ENCODE measurements around the gene EPN3. TPM values are rescaled to one million over a fixed set of nuclear protein-coding genes. Genes with fewer than 3 reads are reported as not detected.

The EPN3 gene
- total RNA-seq, 1 donor from 2014 or later, result not detected

DNA sequence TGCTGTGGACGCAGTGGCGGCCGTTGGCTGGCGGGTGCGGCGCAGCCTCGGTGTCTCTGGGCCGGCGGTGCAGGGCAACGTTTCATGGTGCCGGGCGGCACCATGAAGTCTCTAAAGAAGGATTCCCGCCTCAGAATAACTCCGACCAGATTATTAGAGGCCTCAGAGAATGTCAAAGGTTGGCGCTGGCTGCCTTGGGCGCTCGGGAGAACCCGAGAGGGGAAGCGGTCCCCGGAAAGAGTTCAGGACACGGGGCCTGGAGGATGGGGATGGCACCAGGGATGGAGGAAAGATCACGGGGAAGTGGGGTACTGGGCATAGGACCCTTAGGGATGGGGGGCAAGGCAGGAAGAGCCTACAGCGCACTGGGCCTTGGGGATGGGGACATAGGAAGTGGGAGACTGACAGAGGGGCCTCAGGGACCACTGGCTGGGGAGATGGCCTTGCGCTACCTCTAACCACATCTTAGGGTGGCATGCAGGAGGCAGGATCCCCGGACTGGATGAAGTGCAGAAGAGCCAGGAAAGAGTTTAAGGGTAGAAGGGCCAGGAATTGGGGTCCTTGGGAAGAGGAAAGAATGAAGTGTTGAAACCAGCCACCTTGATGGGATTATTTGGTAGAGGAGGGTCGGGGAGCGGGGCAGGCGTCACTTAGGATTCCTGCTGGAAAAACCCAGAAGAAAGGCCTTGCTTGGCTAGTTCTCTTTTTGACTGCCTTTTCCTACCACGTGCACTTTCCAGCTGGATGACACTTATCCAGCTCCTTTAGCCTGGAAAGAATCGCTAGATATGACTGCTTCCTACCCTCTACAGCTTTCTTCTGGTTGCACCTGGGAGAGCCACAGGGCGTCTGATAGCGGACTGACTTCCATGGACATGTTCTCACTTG is 23.7 kb upstream of the EPN3 start:
- DNase-seq (ENCODE audit: low spot score), result no peak

DNA sequence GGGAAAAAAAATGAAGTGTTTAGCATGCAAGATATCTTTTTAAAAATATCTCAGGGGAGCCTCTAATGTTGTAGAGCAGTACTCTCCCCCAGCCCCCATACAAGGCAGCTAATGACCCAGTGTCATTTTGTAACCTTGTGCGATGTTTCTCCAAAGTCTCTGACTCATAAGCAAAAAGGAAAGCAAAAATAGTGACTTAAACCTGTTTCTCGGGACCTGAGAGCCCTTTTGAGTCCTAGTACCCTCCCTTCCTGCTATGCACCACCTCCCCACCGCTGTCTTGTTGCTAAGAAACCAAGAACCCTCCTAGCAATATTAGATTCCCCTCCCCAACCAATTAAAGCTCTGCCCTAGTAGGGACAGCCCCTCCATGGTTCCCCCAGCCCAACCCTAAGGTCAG is 21.5 kb upstream of the EPN3 start:
- DNase-seq (ENCODE audit: low spot score), result no peak

DNA sequence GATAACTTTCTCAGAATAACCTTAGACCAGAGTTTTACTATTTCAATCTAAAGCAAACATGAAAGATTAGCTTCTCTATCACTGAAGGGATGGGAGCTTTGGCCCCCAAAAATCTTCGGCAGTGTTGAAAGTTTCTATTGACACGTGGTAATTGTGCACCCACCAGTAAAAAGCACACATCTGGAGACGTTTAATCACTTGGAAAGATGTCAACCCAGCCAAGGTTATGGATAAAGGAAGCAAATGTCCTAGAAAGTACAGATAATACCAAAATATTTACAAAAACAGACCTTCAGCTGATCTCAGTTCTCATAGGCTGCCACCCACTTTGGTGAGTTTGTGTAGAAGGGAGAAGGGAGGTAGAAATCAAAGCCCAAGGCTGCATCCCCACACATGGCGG is 19.0 kb upstream of the EPN3 start:
- DNase-seq (ENCODE audit: low spot score), result no peak

DNA sequence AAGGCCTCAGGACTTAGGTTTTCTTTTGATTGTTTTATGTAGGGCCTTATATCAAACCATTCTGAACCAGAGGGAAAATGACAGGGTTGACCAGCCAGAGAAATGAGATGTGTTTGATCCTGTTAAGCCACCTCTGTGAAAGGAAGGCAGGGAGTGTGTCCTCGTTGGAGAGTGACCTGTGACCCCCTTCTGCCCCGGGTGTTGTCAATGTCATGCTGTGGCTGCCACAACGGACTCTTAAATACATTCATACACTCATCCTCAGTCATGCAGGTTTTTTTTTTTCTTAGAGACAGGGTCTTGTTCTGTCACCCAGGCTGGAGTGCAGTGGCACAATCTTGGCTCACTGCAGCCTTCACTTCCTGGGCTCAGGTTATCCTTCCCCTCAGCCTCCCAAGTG is 18.1 kb upstream of the EPN3 start:
- no peak for DNase-seq (ENCODE audit: low spot score)

DNA sequence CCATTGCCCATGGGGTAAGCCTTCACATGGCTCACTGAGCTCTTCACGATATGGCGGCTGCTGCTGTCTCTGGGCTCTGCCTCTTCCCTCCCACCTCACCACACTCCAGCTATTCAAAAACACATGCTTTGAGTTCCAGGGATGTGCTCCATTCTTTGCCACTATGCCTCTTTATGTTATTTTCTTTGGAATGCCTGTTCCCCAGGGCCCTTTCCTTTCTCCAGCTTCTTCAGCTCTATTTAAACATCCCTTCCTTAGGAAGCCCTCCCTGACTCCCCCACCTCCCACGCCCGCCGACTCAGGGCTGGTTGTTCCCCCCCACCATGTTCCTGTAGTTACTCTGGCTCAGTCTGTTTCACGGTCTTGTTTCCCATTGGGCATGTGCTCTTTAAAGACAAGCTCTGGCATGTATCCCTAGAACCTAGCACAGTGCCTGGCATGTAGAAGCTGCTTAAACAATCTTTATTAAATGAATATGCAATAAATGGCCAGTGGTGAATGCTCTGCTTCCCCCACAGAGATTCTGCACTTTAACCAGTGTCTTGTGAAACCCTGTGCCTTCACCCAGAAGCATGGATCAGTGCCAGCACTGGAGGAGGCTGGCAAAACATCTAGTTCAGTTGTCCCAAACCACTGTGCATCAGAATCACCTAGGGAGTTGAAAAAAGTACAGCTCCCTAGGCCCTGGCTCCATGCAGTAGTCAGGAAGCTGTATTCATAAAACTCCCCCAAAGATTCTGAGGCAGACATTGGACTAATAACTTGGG is 17.4 kb upstream of the EPN3 start:
- no peak for DNase-seq (ENCODE audit: low spot score)

DNA sequence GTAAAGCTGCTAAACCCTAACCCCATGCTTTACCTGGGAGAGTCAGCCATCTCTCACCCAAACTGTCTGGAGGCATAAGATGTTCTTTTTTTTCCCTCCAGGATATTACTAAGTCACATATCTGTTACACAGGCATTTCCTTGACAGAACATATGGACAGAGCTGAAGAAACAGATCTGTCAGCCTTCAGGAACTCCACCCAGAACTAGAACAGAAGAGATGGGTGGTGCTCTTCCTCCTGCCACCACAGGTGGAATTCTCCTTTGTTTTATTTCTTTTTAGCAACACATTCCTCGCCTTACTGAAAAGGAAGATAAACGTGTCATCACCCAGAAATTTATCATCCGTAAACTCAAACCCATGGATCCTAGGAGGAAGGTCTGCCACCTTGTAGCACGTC is 15.5 kb upstream of the EPN3 start:
- DNase-seq (ENCODE audit: low spot score), result no peak

DNA sequence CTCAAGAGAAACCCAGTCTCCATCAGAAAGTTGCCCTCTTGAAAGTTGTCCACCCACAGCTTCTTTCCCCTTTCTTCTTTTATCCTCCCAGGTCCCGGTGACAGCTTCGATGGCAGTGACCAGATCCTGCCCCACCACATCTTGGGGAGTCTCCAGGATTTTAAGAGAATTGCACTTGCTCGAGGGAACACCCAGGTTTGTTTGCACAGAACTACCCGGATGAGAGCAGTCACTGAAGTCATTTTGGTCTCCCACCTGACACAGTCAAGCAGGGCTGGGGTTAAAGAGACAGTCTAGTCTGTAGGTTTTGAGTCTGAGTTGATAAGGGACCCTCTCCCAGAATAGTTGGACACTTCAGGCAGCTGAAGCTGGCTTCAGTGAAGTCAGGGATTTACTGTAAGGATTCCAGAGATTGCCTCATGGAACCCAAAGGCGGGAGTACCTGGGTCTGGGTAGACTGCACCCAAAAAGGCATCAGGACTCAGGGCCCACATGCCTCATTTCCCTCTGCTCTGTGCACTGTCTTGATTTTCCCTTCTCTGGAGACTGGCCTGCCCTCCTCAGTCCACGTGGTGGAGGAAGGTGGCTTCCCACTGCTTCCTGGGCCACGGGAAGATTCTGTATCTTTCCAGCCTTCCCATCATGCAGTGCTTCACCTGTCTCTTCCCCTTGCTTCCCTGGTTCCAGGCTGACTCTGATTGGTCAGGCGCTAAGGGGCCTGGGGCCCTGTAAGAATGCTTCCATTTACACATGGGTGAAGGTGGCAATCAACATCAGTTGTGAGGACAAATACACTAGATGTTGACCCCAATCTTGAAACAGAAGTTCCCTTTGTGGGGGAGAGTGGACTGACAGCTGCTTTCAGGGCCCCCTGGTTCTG is 14.8 kb upstream of the EPN3 start:
- no peak for DNase-seq (ENCODE audit: low spot score)

DNA sequence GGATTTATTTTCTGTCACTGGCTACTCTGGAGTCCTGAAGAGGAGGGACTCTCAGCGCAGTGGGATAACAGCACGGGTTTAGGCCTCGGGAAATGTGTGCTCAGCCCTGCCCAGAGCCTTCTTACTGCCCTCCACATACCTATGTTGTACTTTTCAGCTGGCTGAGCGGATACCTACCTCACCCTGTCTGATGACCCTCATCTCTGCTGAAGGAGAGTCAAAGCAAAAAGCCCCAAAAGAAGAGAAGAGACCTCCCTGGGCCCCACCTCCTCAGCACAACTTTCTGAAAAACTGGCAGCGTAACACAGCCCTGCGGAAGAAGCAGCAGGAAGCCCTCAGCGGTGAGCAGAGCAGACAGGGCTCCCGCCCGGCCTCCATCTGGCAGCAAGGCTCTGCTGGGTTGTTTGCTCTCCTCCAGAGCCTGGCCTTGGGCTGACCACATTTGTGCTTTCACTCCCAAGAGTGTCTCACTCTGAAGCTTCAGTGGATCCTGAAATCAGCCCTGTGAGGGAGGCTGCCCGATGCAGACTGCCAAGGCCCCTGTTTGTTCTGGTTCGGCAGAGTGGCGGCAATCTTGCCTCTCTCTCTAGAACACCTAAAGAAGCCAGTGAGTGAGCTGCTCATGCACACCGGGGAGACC is 14.0 kb upstream of the EPN3 start:
- no peak for DNase-seq (ENCODE audit: low spot score)

DNA sequence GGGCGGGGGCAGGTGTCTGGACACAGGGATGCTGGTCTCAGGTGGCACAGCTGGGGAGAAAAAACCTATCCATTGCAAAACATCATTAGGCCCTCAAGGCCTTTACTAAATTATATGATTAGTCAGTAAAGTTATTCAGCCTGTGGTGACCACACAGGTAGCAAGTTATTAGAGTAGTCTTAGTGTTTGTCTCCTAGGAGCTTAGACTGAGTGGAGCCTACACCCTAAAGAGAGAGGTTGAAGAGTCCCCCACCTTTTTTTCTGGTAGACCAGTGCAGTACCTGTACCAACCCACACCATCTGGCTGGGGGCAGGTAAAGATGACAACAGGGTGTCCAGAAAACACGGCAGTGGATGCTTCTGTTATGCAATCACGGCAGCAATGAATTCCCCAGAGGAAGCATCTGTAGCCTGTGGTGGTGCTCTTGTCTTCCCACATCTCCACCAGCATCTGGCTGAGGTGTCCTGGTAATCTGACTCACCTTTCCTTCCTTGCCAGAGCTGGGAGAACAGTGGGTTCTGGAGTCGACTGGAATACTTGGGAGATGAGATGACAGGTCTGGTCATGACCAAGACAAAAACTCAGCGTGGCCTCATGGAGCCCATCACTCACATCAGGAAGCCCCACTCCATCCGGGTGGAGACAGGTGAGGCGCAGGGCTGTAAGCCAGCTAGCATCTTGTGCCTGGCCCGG is 13.2 kb upstream of the EPN3 start:
- no peak for DNase-seq (ENCODE audit: low spot score)

DNA sequence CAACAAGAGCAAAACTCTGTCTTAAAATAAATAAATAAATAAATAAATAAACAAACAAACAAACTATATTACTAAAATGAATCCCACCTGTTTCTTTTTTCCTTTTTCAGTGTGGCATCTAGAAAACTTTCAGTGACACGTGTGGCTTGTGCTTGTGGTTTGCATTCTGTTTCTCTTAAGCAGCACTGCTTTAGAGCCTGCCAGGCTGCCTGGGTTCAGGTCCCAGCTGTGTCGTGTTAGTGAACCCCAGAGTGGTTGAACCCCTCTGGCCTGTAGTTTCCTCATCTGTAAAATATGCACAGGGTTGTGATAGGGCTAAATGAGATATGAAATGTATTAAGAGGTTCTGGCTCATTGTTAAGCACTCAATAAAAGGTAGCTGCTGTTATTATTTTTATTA is 12.1 kb upstream of the EPN3 start:
- no peak for DNase-seq (ENCODE audit: low spot score)

DNA sequence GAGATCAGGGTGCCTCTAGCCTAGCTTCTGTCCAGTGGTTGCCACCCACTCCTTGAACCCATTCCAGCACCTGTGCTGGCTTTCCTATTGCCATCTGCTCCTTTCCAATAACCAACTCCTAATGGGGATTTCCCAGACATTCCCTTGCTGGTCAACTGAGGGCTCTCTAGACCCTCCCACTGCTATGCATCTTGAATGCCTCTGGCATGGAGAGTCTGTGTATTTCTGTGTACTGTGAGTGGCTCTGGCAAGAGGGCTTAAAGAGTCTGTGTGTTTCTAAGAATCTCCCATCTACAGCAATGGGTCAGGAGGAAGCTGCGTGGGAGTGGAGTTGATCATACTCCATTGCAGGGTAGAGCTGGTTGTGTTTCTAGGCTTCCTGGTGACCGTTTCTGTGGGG is 11.0 kb upstream of the EPN3 start:
- no peak for DNase-seq (ENCODE audit: low spot score)

DNA sequence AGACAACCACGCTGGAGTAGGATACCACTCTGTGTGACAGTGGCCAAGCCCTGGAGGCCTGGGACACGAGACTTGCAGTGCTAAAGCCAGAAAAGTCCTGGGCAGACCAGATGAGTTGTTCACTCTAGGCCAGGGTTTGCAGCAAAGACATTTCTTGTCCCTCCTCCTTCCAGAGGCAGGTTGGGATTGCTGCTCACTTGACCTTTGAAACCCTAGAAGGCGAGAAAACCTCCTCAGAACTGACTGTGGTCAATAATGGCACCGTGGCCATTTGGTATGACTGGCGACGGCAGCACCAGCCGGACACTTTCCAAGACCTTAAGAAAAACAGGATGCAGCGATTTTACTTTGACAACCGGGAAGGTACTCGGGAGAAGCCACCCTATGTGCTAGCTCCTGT is 9.8 kb upstream of the EPN3 start:
- DNase-seq (ENCODE audit: low spot score), result no peak

DNA sequence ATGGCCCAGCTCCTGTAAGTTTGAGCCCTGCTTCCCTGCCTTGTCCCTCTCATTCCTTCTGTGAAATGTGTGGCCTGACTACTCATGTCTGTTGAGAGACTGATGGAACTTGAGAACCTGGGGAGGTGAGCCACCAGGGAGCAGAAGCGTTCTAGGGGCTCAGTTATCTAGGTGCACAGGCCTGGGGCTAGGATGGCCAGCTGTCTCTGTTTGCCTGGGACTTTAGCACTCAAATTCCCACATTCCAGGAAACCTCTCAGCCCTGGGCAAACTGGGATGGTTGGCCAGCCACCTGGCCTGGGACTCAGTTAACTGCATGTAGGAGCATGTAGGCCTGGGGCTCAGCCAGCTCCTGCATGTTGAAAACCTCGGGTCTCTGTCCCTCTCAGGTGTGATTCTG is 9.3 kb upstream of the EPN3 start:
- DNase-seq (ENCODE audit: low spot score), result no peak

DNA sequence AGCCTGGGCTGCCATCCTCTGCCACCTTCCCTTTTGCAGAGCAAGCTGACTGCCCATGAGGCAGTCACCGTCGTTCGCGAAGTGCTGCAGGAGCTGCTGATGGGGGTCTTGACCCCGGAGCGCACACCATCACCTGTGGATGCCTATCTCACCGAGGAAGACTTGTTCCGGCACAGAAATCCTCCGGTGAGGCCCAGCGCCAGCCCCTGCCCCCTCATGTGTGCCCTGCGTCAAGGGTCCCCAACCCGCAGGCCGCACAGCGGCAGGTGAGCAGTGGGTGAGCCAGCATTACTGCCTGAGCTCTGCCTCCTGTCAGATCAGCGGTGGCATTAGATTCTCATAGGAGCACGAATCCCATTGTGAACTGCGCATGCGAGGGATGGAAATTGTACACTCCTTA is 7.7 kb upstream of the EPN3 start:
- no peak for DNase-seq (ENCODE audit: low spot score)

DNA sequence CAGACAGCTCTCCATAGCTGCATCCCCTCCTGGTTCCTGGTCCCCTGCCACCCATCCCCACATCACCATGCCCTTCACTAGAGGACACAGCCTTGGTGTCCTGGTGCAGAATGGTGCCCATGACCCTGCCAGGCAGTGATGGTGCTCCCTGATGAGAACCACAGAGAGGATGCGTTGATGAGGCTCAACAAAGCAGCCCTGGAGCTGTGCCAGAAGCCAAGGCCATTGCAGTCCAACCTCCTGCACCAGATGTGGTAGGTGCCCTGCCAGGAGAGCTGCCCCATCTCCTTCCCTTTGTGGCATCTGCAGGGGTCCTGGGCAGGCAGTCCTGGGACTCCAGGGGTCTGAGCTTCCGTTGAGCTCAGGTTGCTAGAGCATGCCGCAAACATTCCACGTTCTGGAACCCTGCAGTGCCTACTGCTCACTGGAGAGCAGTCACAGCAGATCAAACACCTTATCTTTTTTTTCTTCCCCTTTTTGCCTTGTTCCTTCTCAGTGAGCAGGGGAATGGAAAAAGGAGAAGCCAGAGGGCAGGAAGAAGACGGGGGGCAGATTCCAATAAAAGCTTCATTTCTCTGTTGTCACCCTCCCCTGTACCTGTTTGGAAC is 5.3 kb upstream of the EPN3 start:
- no peak for DNase-seq (ENCODE audit: low spot score)

DNA sequence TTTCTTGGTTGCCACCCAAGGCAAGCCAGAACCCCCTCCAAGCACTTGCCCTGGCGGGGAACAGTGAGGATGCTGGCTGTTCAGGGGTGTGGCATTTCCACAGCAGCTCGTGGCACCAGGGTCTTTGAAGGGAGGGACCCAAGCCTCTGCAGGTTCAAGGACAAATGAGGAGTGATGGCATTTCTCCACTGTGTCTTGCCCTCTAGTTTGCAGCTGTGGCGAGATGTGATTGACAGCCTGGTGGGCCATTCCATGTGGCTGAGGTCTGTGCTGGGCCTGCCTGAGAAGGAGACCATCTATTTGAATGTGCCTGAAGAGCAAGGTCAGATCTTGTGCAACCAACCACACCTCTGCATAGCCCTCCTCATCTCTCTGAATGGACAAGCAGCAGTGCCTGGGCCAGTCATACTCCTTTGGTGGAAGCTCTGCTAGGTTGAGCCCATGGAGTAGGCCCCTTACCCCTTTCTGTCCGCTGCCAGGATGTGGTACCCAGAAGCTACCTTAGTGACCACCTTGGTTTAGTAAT is 4.5 kb upstream of the EPN3 start:
- DNase-seq (ENCODE audit: low spot score), result no peak

DNA sequence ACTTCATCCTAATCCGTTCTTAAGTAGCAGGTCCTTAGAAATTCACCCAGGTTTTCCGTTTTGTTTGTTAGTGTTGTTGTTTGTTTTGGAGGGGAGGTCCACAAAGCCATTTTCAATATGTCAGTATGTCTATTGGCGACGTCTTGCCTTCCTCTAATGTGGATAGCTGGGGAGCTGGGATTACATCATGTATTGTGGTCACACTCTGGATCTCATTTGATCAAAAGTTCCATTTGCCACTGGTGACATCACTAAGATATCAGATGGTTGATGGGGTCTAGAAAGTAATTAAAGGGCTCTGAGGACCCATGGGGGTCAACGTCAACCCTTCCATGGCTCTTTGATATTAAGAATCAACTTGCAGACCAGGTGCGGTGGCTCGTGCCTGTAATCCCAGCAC is 2.7 kb upstream of the EPN3 start:
- no peak for DNase-seq (ENCODE audit: low spot score)

DNA sequence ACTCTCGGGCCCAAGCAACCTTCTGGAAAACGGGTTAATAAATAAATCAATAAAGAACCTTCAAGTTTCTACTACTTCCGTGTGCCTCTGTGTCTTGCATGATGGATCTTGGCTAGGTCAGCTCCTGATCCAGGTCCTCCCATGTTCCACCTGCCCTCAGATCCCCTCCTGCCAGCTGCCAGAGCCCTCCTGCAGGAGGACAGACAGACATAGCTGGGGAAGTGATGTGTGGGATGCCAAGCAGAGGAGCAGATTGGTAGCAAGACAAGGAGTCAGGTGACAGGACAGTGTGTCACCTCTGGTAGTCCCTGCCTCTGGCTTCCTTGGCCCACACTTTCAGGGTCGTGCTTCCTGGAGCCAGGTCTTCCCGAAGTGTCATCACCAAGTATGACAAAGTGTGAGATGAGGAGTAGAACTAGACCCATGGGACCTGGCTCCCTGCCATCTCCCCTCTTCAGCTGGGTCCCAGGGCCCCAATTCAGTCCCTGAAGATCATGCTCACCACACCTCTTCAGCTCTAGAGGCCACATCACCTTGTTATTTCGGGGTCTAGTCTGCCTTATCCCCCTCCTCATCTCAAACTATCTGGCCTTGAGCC is 1.0 kb upstream of the EPN3 start:
- DNase-seq (ENCODE audit: low spot score), result no peak

DNA sequence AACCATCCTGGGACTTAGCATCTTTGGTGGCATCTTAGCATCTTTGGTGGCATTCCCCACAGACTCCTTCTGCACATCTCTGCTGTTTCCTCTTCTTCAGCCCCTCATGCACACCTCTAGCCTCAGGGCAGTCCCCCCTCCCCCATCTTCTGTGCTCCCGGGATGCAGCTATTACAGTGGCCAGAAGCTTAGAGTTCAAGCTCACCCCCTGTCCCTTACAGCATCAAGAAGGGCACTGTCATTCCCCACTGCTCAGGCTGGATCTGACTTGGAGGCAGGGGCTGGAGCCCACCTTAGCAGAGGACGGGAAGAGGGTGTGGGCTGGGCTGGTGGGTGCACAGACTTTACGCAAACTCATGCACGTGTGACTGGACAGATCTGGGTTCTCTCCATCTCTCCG is 650 bp downstream of the EPN3 start:
- no peak for DNase-seq (ENCODE audit: low spot score)
